Measurements from ENCODE around the gene DDX10.

Gene DDX10

GRCh38 chr11:108959874-108960273 is 295.0 kb downstream of the DDX10 start:
- H3K36me3 ChIP-seq (ENCODE audit: control insufficient read depth, low read length): no peaks in the 10 kb centered on the region
- H3K9me2 ChIP-seq (replicated peaks; ENCODE audit: control insufficient read depth, low read length): no peaks in the 10 kb centered on the region
- H3F3A ChIP-seq (ENCODE audit: control insufficient read depth, insufficient read depth): no peaks in the 10 kb centered on the region
- H3K4me3 ChIP-seq (ENCODE audit: low read length): no peak overlapping the region
- H3K9me3 ChIP-seq (ENCODE audit: control insufficient read depth, insufficient read depth, low read length): no peaks in the 10 kb centered on the region
- H3K4me2 ChIP-seq (ENCODE audit: low read length): no peak overlapping the region
- no peaks in the 10 kb centered on the region for H4K20me1 ChIP-seq (ENCODE audit: control insufficient read depth, insufficient read depth, low read depth, low read length)
- H3K4me1 ChIP-seq (ENCODE audit: control insufficient read depth, low read length): no peaks in the 10 kb centered on the region
- no peaks in the 10 kb centered on the region for H3K27me3 ChIP-seq (ENCODE audit: control insufficient read depth, low read length)
- no peak overlapping the region for H3K27ac ChIP-seq (ENCODE audit: low read depth, low read length)
- TF ChIP-seq CTCF (IDR thresholded peaks at IDR 0.05; ENCODE audit: low read depth, low read length, poor library complexity, severe bottlenecking): no peak
- no peak for TF ChIP-seq EZH2phosphoT487 (IDR thresholded peaks at IDR 0.05; ENCODE audit: borderline replicate concordance, low read length)
- no peaks in the 10 kb centered on the region for H3K79me2 ChIP-seq (ENCODE audit: control insufficient read depth, low read length)

- no peak overlapping the region for H3K4me2 ChIP-seq (ENCODE audit: low read length)
- H3F3A ChIP-seq (ENCODE audit: control insufficient read depth, insufficient read depth): no peaks in the 10 kb centered on the region
- H3K4me3 ChIP-seq (ENCODE audit: low read length): no peak overlapping the region
- no peaks in the 10 kb centered on the region for H3K9me3 ChIP-seq (ENCODE audit: control insufficient read depth, insufficient read depth, low read length)
- H3K79me2 ChIP-seq (ENCODE audit: control insufficient read depth, low read length): no peaks in the 10 kb centered on the region
- TF ChIP-seq CTCF (IDR thresholded peaks at IDR 0.05; ENCODE audit: low read depth, low read length, poor library complexity, severe bottlenecking) (no peak), EZH2phosphoT487 (IDR thresholded peaks at IDR 0.05; ENCODE audit: borderline replicate concordance, low read length) (no peak)
- no peaks in the 10 kb centered on the region for H3K9me2 ChIP-seq (replicated peaks; ENCODE audit: control insufficient read depth, low read length)
- H4K20me1 ChIP-seq (ENCODE audit: control insufficient read depth, insufficient read depth, low read depth, low read length): no peaks in the 10 kb centered on the region
- H3K36me3 ChIP-seq (ENCODE audit: control insufficient read depth, low read length): no peaks in the 10 kb centered on the region
- no peaks in the 10 kb centered on the region for H3K4me1 ChIP-seq (ENCODE audit: control insufficient read depth, low read length)
- H3K27me3 ChIP-seq (ENCODE audit: control insufficient read depth, low read length): no peaks in the 10 kb centered on the region
- H3K27ac ChIP-seq (ENCODE audit: low read depth, low read length): no peak overlapping the region
Measured at GRCh38 chr11:108960501-108960900, 295.6 kb downstream of the DDX10 start.

- Histone ChIP-seq H3K27ac (ENCODE audit: low read depth, low read length) (no peak overlapping the region), H3K4me2 (ENCODE audit: low read length) (no peak overlapping the region), H3K9me2 (replicated peaks; ENCODE audit: control insufficient read depth, low read length) (no peaks in the 10 kb centered on the region)
Measured at GRCh38 chr11:108961095-108961494, 296.2 kb downstream of the DDX10 start.

More at GRCh38 chr11:108961095-108961494, 296.2 kb downstream of the DDX10 start:
- H3K4me1 ChIP-seq (ENCODE audit: control insufficient read depth, low read length): no peaks in the 10 kb centered on the region
- H4K20me1 ChIP-seq (ENCODE audit: control insufficient read depth, insufficient read depth, low read depth, low read length): no peaks in the 10 kb centered on the region
- no peaks in the 10 kb centered on the region for H3K9me3 ChIP-seq (ENCODE audit: control insufficient read depth, insufficient read depth, low read length)
- H3F3A ChIP-seq (ENCODE audit: control insufficient read depth, insufficient read depth): no peaks in the 10 kb centered on the region
- no peaks in the 10 kb centered on the region for H3K36me3 ChIP-seq (ENCODE audit: control insufficient read depth, low read length)
- no peaks in the 10 kb centered on the region for H3K27me3 ChIP-seq (ENCODE audit: control insufficient read depth, low read length)
- no peaks in the 10 kb centered on the region for H3K79me2 ChIP-seq (ENCODE audit: control insufficient read depth, low read length)
- no peak overlapping the region for H3K4me3 ChIP-seq (ENCODE audit: low read length)
- no peak for TF ChIP-seq EZH2phosphoT487 (IDR thresholded peaks at IDR 0.05; ENCODE audit: borderline replicate concordance, low read length)
- no peak for TF ChIP-seq CTCF (IDR thresholded peaks at IDR 0.05; ENCODE audit: low read depth, low read length, poor library complexity, severe bottlenecking)

Data from DOHH2 (cell line).